OCI-LY7 (cell line): ENCODE data around the gene GNA12. TPM values are rescaled to one million over a fixed set of nuclear protein-coding genes. Genes with fewer than 3 reads are reported as not detected.

ENCODE experiments used
- BruUV-seq: library from RNA; stranded (reverse); fragments of 400-500 nt; replicated peaks from 2 replicates; lab custom pipeline; 2021; lab: Mats Ljungman, UMichigan
- CTCF ChIA-PET: fragments of 300-600 bp; sonication (Branson Sonifier 250); formaldehyde crosslinking; loops from one replicate; lab custom pipeline; 2022; ENCODE audit warnings: antibody characterized with exemption; ENCODE audit not compliant: unreplicated experiment; lab: Charles Lee
- POLR2A ChIA-PET: fragments of 300-600 bp; sonication (Branson Sonifier 250); formaldehyde crosslinking; loops from one replicate; lab custom pipeline; 2022; ENCODE audit warnings: antibody characterized with exemption; lab: Charles Lee
- DNase-seq: peaks from one replicate; pipeline ENCODE4 v3.0.0-alpha.2; 2015; ENCODE audit warnings: low spot score
- H2AFZ ChIP-seq: fragments of 200-600 bp; sonication (generic), shearing (Covaris generic); 2 replicates; pipeline ENCODE4 v1.6.1; 2014; ENCODE audit warnings: mild to moderate bottlenecking, antibody characterized with exemption, low read length, moderate library complexity
- H3K27ac ChIP-seq: fragments of 200-600 bp; sonication (generic); 2 replicates; pipeline ENCODE4 v1.5.1; 2014; ENCODE audit warnings: mixed run types, low read depth, mild to moderate bottlenecking, moderate library complexity, low read length, inconsistent platforms; ENCODE audit not compliant: poor library complexity, severe bottlenecking
- H3K36me3 ChIP-seq: fragments of 200-600 bp; sonication (generic); 2 replicates; pipeline ENCODE4 v1.6.1; 2014; ENCODE audit warnings: mild to moderate bottlenecking, antibody characterized with exemption, low read length, moderate library complexity, mixed read lengths; ENCODE audit not compliant: insufficient read depth
- H3K4me1 ChIP-seq: fragments of 200-600 bp; sonication (generic); 2 replicates; pipeline ENCODE4 v1.5.1; 2014; ENCODE audit warnings: mild to moderate bottlenecking, low read length; ENCODE audit not compliant: insufficient read depth, poor library complexity, severe bottlenecking
- H3K4me2 ChIP-seq: fragments of 200-600 bp; sonication (generic); 2 replicates; pipeline ENCODE4 v1.6.1; 2014; ENCODE audit warnings: mild to moderate bottlenecking, low read length
- H3K4me3 ChIP-seq: fragments of 200-600 bp; sonication (generic); 2 replicates; pipeline ENCODE4 v1.5.1; 2014; ENCODE audit warnings: mild to moderate bottlenecking, low read depth, low read length; ENCODE audit not compliant: poor library complexity, severe bottlenecking
- H3K79me2 ChIP-seq: fragments of 200-600 bp; sonication (generic); 2 replicates; pipeline ENCODE4 v1.6.1; 2016; ENCODE audit warnings: low read depth, mild to moderate bottlenecking, low read length, moderate library complexity, mixed read lengths; ENCODE audit not compliant: insufficient read depth
- H3K9me2 ChIP-seq: fragments of 200-600 bp; sonication (generic); 2 replicates; pipeline ENCODE4 v1.6.1; 2016; ENCODE audit warnings: mild to moderate bottlenecking, low read length, mixed read lengths; ENCODE audit not compliant: insufficient read depth
- H3K9me3 ChIP-seq: fragments of 200-600 bp; sonication (generic); 2 replicates; pipeline ENCODE4 v1.6.1; 2014; ENCODE audit warnings: mild to moderate bottlenecking, mixed run types, low read length, mixed read lengths
- H4K20me1 ChIP-seq: fragments of 200-600 bp; sonication (generic); 2 replicates; pipeline ENCODE4 v1.6.1; 2014; ENCODE audit warnings: mild to moderate bottlenecking, antibody characterized with exemption, low read length, moderate library complexity, mixed read lengths; ENCODE audit not compliant: insufficient read depth
- EZH2phosphoT487 ChIP-seq: fragments of 200-600 bp; sonication (generic); IDR thresholded peaks from 2 replicates; pipeline ENCODE4 v1.6.1; 2018; ENCODE audit warnings: low read depth, borderline replicate concordance, mild to moderate bottlenecking, mixed run types, antibody characterized with exemption, low read length, moderate library complexity, mixed read lengths
- intact Hi-C: fragments of 100-400 bp; cut with micrococcal nuclease; formaldehyde crosslinking; loops from one replicate; pipeline ENCODE4 v1.10.0; 2022; ENCODE audit not compliant: unreplicated experiment
- total RNA-seq, 2 experiments: library from RNA; depleted of rRNA in 1 of 2; stranded (reverse); fragments of >200 nt in 1 of 2; shearing (Covaris generic) in 1 of 2; gene quantifications; 2 replicates each; pipeline ENCODE4 v1.2.3, GENCODE V29; 2014 to 2022
- TF ChIP-seq, protein P1 (sequence below): fragments of 200-600 bp; sonication (generic); conservative IDR thresholded peaks from 2 replicates; pipeline ENCODE4 v1.5.1; 2014; ENCODE audit warnings: mild to moderate bottlenecking, antibody characterized with exemption, low read length, moderate library complexity, mixed read lengths

GNA12 gene
- total RNA-seq, 2 experiments from 2014 or later = 10.3 to 35.9 TPM

- BruUV-seq = no TSS peak
- Histone ChIP-seq H3K4me1 (peaks cover 66% of the 10 kb centered on the region), H3K9me2 (no peaks in the 10 kb centered on the region), H3K27ac (no peak overlapping the region), H3K36me3 (no peaks in the 10 kb centered on the region), H3K4me2 (no peak overlapping the region), H2AFZ (no peak overlapping the region), H3K4me3 (no peak overlapping the region), H3K9me3 (no peaks in the 10 kb centered on the region), H3K79me2 (no peaks in the 10 kb centered on the region), H4K20me1 (no peaks in the 10 kb centered on the region)
- POLR2A ChIA-PET = no interaction called here
- intact Hi-C loops = no loop called here
- TF ChIP-seq, protein P1, sequence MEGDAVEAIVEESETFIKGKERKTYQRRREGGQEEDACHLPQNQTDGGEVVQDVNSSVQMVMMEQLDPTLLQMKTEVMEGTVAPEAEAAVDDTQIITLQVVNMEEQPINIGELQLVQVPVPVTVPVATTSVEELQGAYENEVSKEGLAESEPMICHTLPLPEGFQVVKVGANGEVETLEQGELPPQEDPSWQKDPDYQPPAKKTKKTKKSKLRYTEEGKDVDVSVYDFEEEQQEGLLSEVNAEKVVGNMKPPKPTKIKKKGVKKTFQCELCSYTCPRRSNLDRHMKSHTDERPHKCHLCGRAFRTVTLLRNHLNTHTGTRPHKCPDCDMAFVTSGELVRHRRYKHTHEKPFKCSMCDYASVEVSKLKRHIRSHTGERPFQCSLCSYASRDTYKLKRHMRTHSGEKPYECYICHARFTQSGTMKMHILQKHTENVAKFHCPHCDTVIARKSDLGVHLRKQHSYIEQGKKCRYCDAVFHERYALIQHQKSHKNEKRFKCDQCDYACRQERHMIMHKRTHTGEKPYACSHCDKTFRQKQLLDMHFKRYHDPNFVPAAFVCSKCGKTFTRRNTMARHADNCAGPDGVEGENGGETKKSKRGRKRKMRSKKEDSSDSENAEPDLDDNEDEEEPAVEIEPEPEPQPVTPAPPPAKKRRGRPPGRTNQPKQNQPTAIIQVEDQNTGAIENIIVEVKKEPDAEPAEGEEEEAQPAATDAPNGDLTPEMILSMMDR = no peak
- no peak for TF ChIP-seq EZH2phosphoT487
- no peak for DNase-seq
- CTCF ChIA-PET = no interaction called here
Measured at GRCh38 chr7:2876031-2876731, 32.1 kb upstream of the GNA12 start.

GRCh38 chr7:2873686-2874551, 29.8 kb upstream of the GNA12 start:
- CTCF ChIA-PET = interaction anchor here (0.6 to 1.0 kb wide), 2 partner anchors 9 to 242 kb away, joined by 3 read pairs; no protein-coding TSS in a partner anchor
- Histone ChIP-seq H4K20me1 (no peaks in the 10 kb centered on the region), H3K4me1 (peaks cover 61% of the 10 kb centered on the region), H3K36me3 (no peaks in the 10 kb centered on the region), H2AFZ (peak overlapping the region; percentile 29; the same call in 1 of the 2 replicates), H3K9me3 (no peaks in the 10 kb centered on the region), H3K79me2 (no peaks in the 10 kb centered on the region), H3K4me3 (no peak overlapping the region), H3K4me2 (0 out of 2 replicates have a peak overlapping the region, but pooled peaks have one; percentile 40), H3K27ac (peak overlapping the region; percentile 49), H3K9me2 (no peaks in the 10 kb centered on the region)
- intact Hi-C loops = no loop called here
- BruUV-seq = no TSS peak
- TF ChIP-seq, protein P1 = no peak
- no peak for TF ChIP-seq EZH2phosphoT487
- POLR2A ChIA-PET = interaction anchor here (0.6 to 1.0 kb wide), 4 partner anchors 19 to 340 kb away, joined by 3 to 5 read pairs (median 3); no protein-coding TSS in a partner anchor
- peak; percentile 51 for DNase-seq
